Mesendoderm (in vitro differentiated cells): ENCODE data around the gene SLC25A12.

ENCODE experiments used
- DNase-seq: peaks from one replicate; pipeline ENCODE4 v3.0.0; 2013
- H2AK5ac ChIP-seq: 2 replicates; pipeline ENCODE4 v1.6.1; 2013; ENCODE audit warnings: low read length, inconsistent platforms
- H2BK120ac ChIP-seq: 2 replicates; pipeline ENCODE4 v1.6.1; 2013; ENCODE audit warnings: low read depth, mild to moderate bottlenecking, low read length, moderate library complexity, mixed read lengths
- H2BK15ac ChIP-seq: replicated peaks from 2 replicates; pipeline ENCODE4 v1.6.1; 2013; ENCODE audit warnings: low read depth, mild to moderate bottlenecking, moderate library complexity
- H2BK5ac ChIP-seq: 2 replicates; pipeline ENCODE4 v1.6.1; 2013; ENCODE audit warnings: low read length, inconsistent platforms
- H3K18ac ChIP-seq: 2 replicates; pipeline ENCODE4 v1.6.1; 2013; ENCODE audit warnings: mild to moderate bottlenecking, low read length, mixed read lengths
- H3K23ac ChIP-seq: one replicate; pipeline ENCODE4 v1.6.1; 2013; ENCODE audit warnings: low read length
- H3K27ac ChIP-seq: 2 replicates; pipeline ENCODE4 v1.5.1; 2013; ENCODE audit warnings: low read depth, mild to moderate bottlenecking, inconsistent platforms, low read length, moderate library complexity
- H3K27me3 ChIP-seq: 2 replicates; pipeline ENCODE4 v1.6.1; 2013; ENCODE audit warnings: low read length, control low read depth, mild to moderate bottlenecking, inconsistent platforms; ENCODE audit not compliant: insufficient read depth, poor library complexity
- H3K36me3 ChIP-seq: 2 replicates; pipeline ENCODE4 v1.6.1; 2013; ENCODE audit warnings: low read length, inconsistent platforms; ENCODE audit not compliant: control insufficient read depth, insufficient read depth
- H3K4ac ChIP-seq: one replicate; pipeline ENCODE4 v1.6.1; 2013; ENCODE audit warnings: low read depth, mild to moderate bottlenecking, low read length, moderate library complexity
- H3K4me1 ChIP-seq: 2 replicates; pipeline ENCODE4 v1.6.1; 2013; ENCODE audit warnings: low read depth, low read length, inconsistent platforms; ENCODE audit not compliant: control insufficient read depth
- H3K4me2 ChIP-seq: 2 replicates; pipeline ENCODE4 v1.6.1; 2013; ENCODE audit warnings: low read length
- H3K4me3 ChIP-seq: 2 replicates; pipeline ENCODE4 v1.5.1; 2013; ENCODE audit warnings: mild to moderate bottlenecking, low read length
- H3K56ac ChIP-seq: one replicate; pipeline ENCODE4 v1.6.1; 2013; ENCODE audit warnings: low read length
- H3K79me1 ChIP-seq: 2 replicates; pipeline ENCODE4 v1.6.1; 2013; ENCODE audit warnings: low read length, inconsistent platforms
- H3K79me2 ChIP-seq: 2 replicates; pipeline ENCODE4 v1.6.1; 2013; ENCODE audit warnings: mild to moderate bottlenecking, low read length; ENCODE audit not compliant: control insufficient read depth, insufficient read depth
- H3K9ac ChIP-seq: 2 replicates; pipeline ENCODE4 v1.6.1; 2013; ENCODE audit warnings: low read length, inconsistent platforms
- H4K5ac ChIP-seq: one replicate; pipeline ENCODE4 v1.6.1; 2013; ENCODE audit warnings: low read length
- H4K8ac ChIP-seq: one replicate; pipeline ENCODE4 v1.6.1; 2013; ENCODE audit warnings: low read depth, mild to moderate bottlenecking, control low read depth, low read length, moderate library complexity
- WGBS: extraction: QIAGEN DNeasy Blood & Tissue Kit; methylation state at CpG from one replicate; pipeline ENCODE4 v1.1.7; 2013; ENCODE audit warnings: low lambda C conversion rate, missing lambda C conversion rate; ENCODE audit not compliant: insufficient coverage; ENCODE audit errors: extremely low coverage; 5-methylcytosine and 5-hydroxymethylcytosine counted together

Gene SLC25A12

DNA sequence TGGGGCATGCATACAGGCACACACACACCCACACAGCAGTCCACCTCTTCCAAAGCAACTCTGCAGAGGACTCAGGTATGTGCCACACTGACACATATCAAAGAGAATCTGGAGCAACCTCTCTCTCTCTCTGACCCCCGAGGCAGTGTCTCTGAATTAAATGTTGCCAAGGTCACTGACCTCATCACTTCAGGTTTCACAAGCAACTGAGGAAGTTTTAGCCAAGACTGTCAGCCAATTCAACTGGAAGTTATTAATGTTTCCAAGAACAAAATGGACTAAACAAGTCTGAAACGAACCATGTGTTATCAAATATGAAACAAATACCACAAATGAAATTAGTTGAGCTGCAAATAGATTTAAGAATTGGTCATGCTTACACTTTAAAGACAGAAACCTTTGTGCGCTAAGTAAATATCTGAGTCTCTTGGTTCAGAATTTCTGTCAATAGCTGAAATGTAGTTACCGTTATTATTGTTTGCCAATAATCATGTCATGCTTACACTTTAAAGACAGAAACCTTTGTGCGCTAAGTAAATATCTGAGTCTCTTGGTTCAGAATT is 86.1 kb downstream of the SLC25A12 start:
- no peak overlapping the region for H3K4me2 ChIP-seq
- no peaks in the 10 kb centered on the region for H3K79me2 ChIP-seq
- no peak overlapping the region for H3K27ac ChIP-seq
- H3K4ac ChIP-seq = no peak overlapping the region
- H2BK15ac ChIP-seq = no peak overlapping the region
- H3K23ac ChIP-seq = no peak overlapping the region
- DNase-seq = peak; percentile 67
- no peak overlapping the region for H2BK120ac ChIP-seq
- no peak overlapping the region for H2AK5ac ChIP-seq
- H3K4me1 ChIP-seq = no peaks in the 10 kb centered on the region
- no peaks in the 10 kb centered on the region for H3K36me3 ChIP-seq
- H3K56ac ChIP-seq = no peak overlapping the region
- H3K18ac ChIP-seq = no peak overlapping the region
- H3K79me1 ChIP-seq = no peaks in the 10 kb centered on the region
- no peak overlapping the region for H4K5ac ChIP-seq
- H2BK5ac ChIP-seq = no peak overlapping the region
- H3K27me3 ChIP-seq = no peaks in the 10 kb centered on the region
- WGBS = no CpG with 5 or more reads among the region's 5 CpGs
- no peak overlapping the region for H4K8ac ChIP-seq
- H3K4me3 ChIP-seq = no peak overlapping the region
- H3K9ac ChIP-seq = no peak overlapping the region

DNA sequence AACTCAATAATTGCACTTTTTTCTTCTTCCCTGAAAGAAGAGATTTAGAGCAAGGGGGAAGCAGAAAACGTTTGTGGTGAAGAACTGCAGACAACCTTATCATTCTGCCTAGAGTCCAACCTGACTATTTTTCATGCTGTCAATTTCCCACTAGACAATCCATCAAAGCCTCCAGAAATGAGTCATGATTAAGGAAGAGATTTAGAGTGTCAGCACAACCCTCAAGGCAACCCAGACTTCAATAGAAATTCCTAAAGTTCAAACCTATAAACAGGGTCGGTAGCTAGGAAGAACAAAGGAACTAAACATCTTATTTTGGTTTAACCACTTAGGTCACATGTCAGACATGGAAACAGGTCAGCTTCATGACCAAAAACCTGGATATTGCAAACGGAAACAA is 86.9 kb downstream of the SLC25A12 start:
- Histone ChIP-seq H3K27me3 (no peaks in the 10 kb centered on the region), H4K5ac (no peak overlapping the region), H3K23ac (no peak overlapping the region), H3K56ac (no peak overlapping the region), H4K8ac (no peak overlapping the region), H3K4ac (no peak overlapping the region), H3K4me3 (no peak overlapping the region), H2BK15ac (no peak overlapping the region), H2BK5ac (no peak overlapping the region), H3K4me2 (no peak overlapping the region), H2BK120ac (no peak overlapping the region), H2AK5ac (no peak overlapping the region), H3K36me3 (no peaks in the 10 kb centered on the region), H3K79me1 (no peaks in the 10 kb centered on the region), H3K4me1 (no peaks in the 10 kb centered on the region), H3K79me2 (no peaks in the 10 kb centered on the region), H3K18ac (no peak overlapping the region), H3K9ac (no peak overlapping the region), H3K27ac (no peak overlapping the region)
- no peak for DNase-seq
- WGBS = no CpG with 5 or more reads among the region's 3 CpGs

DNA sequence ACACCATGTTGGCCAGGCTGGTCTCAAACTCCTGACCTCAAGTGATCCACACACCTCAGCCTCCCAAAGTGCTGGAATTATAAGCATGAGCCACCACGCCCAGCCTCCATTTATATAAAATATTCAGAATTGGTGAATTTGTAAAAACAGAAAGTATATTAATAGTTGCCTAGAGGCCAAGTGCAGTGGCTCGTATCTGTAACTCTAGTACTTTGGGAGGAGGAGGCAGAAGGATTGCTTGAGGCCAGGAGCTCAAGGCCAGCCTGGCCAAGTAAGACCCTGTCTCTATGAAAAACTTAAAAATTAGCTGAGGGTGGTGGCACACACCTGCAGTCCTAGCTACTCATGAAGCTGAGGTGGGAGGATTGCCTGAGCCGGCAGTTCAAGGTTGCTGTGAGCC is 89.6 kb downstream of the SLC25A12 start:
- Histone ChIP-seq H4K8ac (no peak overlapping the region), H2BK5ac (no peak overlapping the region), H3K4me3 (no peak overlapping the region), H2BK15ac (no peak overlapping the region), H3K79me2 (no peaks in the 10 kb centered on the region), H3K4me2 (no peak overlapping the region), H3K36me3 (no peaks in the 10 kb centered on the region), H3K27me3 (no peaks in the 10 kb centered on the region), H3K56ac (no peak overlapping the region), H3K9ac (no peak overlapping the region), H2BK120ac (no peak overlapping the region), H3K4ac (no peak overlapping the region), H3K18ac (no peak overlapping the region), H3K4me1 (no peaks in the 10 kb centered on the region), H3K27ac (no peak overlapping the region), H2AK5ac (no peak overlapping the region), H3K79me1 (no peaks in the 10 kb centered on the region), H4K5ac (no peak overlapping the region), H3K23ac (no peak overlapping the region)
- no CpG with 5 or more reads among the region's 3 CpGs for WGBS
- no peak for DNase-seq

DNA sequence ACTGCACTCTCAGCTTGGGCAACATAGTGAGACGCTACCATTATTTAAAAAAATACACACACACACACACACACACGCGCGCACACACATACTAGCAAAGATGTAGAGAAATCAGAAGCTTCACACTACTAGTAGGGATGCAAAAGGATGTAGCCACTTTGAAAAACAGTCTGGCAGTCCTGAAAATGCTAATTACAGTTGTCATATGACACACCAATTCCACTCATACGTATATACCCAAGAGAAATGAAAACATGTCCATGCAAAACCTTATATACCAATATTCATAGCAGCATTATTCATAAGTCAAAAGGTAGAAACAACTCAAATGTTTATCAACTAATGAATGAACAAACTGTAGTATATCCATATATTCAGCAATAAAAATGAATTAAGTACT is 90.3 kb downstream of the SLC25A12 start:
- H3K9ac ChIP-seq = no peak overlapping the region
- H2BK5ac ChIP-seq = no peak overlapping the region
- H3K4me2 ChIP-seq = no peak overlapping the region
- H3K36me3 ChIP-seq = no peaks in the 10 kb centered on the region
- H4K5ac ChIP-seq = no peak overlapping the region
- H2AK5ac ChIP-seq = no peak overlapping the region
- no peak overlapping the region for H3K18ac ChIP-seq
- H2BK15ac ChIP-seq = no peak overlapping the region
- no peaks in the 10 kb centered on the region for H3K27me3 ChIP-seq
- no peak overlapping the region for H3K27ac ChIP-seq
- no peak overlapping the region for H3K56ac ChIP-seq
- H2BK120ac ChIP-seq = no peak overlapping the region
- no CpG with 5 or more reads among the region's 5 CpGs for WGBS
- H3K79me1 ChIP-seq = no peaks in the 10 kb centered on the region
- H4K8ac ChIP-seq = no peak overlapping the region
- H3K23ac ChIP-seq = no peak overlapping the region
- no peak for DNase-seq
- no peak overlapping the region for H3K4ac ChIP-seq
- H3K4me1 ChIP-seq = no peaks in the 10 kb centered on the region
- H3K4me3 ChIP-seq = no peak overlapping the region
- no peaks in the 10 kb centered on the region for H3K79me2 ChIP-seq

DNA sequence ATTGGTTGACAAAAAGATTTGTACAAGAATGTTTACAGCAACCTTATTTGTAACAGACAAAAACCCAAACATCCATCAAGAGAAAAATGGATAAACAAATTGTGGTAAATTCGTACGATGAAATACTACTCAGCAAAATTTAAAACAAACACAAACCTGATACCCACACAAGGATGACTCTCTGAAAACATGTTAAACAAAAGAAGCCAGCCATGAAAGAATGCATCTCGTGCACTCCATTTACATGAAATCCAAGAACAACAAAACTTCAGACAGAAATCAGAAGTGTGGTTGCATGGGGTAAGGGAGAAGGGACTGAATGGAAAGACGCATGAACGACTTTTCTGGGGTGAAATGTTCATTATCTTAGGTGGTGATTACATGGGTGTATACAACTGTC is 93.4 kb downstream of the SLC25A12 start:
- H3K79me2 ChIP-seq = no peaks in the 10 kb centered on the region
- H3K18ac ChIP-seq = no peak overlapping the region
- no peak overlapping the region for H3K4me2 ChIP-seq
- H4K5ac ChIP-seq = no peak overlapping the region
- no CpG with 5 or more reads among the region's 5 CpGs for WGBS
- H3K23ac ChIP-seq = no peak overlapping the region
- no peaks in the 10 kb centered on the region for H3K36me3 ChIP-seq
- no peak overlapping the region for H4K8ac ChIP-seq
- H2BK15ac ChIP-seq = no peak overlapping the region
- H3K56ac ChIP-seq = no peak overlapping the region
- no peak overlapping the region for H3K9ac ChIP-seq
- H2BK5ac ChIP-seq = no peak overlapping the region
- no peak for DNase-seq
- H3K4me1 ChIP-seq = no peaks in the 10 kb centered on the region
- no peak overlapping the region for H2AK5ac ChIP-seq
- no peak overlapping the region for H3K4me3 ChIP-seq
- no peak overlapping the region for H3K4ac ChIP-seq
- H3K27me3 ChIP-seq = no peaks in the 10 kb centered on the region
- no peaks in the 10 kb centered on the region for H3K79me1 ChIP-seq
- H3K27ac ChIP-seq = no peak overlapping the region
- no peak overlapping the region for H2BK120ac ChIP-seq

DNA sequence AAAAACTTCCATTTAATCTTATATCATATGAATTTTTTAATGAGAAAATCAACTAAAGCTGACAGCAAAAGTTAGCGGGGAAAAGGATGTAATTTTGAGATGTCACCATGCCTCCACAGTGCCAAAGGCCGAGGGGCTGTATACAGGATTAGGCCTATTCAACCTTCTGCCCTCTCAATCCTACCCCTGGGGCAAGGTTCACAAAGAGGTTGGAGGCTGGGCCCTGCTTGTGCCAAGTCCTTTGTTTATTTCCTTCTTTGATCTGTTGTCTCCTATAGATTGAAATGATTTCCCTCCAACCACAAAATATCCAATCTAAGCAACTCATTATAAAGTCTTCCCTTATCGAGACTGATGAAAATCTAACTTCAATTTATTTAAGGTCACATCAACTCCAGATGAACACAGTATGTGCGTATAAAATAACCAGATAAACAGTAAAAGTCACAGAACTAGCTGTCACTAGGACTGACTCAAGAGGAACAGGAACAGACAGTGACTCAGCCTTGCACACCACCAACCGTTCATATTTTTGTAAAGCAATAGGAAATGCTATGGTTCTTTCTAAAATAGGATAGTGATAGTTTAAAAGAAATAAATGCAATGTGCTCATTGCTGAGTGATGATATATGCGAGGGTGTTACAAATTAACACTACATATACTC is 95.8 kb downstream of the SLC25A12 start:
- Histone ChIP-seq H3K18ac (no peak overlapping the region), H2BK120ac (no peak overlapping the region), H4K5ac (no peak overlapping the region), H2BK5ac (no peak overlapping the region), H3K27ac (no peak overlapping the region), H3K4me3 (no peak overlapping the region), H3K23ac (no peak overlapping the region), H3K27me3 (no peaks in the 10 kb centered on the region), H3K4me1 (peaks cover 7% of the 10 kb centered on the region), H3K9ac (no peak overlapping the region), H3K79me1 (no peaks in the 10 kb centered on the region), H3K79me2 (no peaks in the 10 kb centered on the region), H3K4me2 (no peak overlapping the region), H3K4ac (no peak overlapping the region), H3K36me3 (no peaks in the 10 kb centered on the region), H2AK5ac (no peak overlapping the region), H4K8ac (no peak overlapping the region), H3K56ac (no peak overlapping the region), H2BK15ac (no peak overlapping the region)
- WGBS = no CpG with 5 or more reads among the region's 6 CpGs
- DNase-seq = no peak
